GM18868 (cell line): ENCODE data around the gene OR2AG2.
"Not testable (repeated sequence)": the region's sequence is repeated elsewhere in the genome, so short reads cannot be mapped to it uniquely, and the experiment has no call there.

Experiments used
- ATAC-seq: cut with Tn5 transposase; IDR thresholded peaks from one replicate; pipeline ENCODE4 v1.9.1; 2021; ENCODE audit warnings: mild to moderate bottlenecking, moderate library complexity; ENCODE audit not compliant: unreplicated experiment

The OR2AG2 gene, protein sequence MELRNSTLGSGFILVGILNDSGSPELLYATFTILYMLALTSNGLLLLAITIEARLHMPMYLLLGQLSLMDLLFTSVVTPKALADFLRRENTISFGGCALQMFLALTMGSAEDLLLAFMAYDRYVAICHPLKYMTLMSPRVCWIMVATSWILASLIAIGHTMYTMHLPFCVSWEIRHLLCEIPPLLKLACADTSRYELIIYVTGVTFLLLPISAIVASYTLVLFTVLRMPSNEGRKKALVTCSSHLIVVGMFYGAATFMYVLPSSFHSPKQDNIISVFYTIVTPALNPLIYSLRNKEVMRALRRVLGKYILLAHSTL

DNA sequence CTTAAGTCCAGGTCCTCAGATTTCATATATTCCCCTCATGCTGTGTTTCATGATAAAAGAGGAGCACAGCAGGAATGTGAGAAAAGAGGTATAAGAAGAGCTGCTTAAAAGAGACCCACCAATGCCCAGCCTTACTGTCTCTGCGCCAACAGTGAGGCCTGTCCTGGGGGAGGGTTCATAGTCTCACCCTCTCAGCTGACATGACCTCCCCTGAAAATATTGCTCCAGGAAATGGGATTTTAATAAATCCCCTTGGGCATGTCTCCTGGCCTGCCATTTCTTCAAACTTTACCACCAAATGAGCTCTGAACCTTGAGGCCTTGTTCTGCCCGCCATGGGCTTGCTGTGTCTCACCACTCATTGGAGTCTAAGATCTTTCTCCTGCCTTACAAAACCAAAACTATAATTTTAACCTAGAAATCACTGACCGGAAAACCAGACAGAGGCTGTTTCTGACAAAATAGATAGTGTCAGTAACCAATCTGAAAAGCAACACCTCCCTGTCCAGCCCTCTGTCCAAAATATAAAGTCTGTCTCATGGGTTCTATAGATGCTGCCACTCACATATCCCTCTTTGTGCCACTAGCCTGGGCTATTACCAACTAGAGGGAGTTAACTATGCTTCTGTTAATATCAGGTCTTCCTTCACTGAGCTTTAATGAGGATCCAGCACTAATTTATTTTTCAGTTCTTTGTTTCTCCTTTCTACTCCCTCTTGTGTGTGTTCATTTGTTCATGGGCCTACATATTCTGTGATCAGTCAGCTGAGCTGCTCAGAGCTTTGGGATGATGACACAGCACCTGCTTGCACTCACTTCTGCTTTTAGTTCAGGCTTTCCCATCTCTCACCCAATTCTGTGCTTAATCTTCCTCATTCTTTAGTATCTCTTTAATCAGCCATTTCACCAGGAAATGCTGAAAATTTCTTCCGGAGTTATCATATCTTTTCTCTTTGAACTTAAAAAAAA is at the start of gene OR2AG2:
OR2AG2 (minus strand) TSS at position 51 of the 968 bp plus-strand sequence. CDS start 3,019 bp downstream, outside the sequence.
- ATAC-seq = peak; percentile 96

DNA sequence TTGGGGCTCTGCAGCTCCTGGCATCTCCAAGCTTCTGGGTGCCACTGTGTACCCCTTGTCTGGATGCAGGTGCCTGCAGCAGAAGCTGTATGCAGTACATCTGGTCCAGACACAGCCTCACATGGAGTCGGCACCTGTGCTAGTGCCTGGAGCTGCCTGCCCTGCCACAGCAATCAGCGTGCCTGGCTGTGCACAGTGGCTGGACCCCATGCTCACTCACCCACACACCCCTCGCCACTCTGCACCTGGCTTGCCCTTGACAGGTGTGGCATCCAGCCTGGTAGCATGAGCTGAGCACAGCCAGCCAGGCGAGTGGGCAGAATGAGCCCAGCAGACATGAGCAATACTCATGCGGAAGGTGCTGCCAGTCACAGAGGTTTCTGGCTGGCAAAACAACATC is 47.2 kb upstream of the OR2AG2 start:
- ATAC-seq = no peak

DNA sequence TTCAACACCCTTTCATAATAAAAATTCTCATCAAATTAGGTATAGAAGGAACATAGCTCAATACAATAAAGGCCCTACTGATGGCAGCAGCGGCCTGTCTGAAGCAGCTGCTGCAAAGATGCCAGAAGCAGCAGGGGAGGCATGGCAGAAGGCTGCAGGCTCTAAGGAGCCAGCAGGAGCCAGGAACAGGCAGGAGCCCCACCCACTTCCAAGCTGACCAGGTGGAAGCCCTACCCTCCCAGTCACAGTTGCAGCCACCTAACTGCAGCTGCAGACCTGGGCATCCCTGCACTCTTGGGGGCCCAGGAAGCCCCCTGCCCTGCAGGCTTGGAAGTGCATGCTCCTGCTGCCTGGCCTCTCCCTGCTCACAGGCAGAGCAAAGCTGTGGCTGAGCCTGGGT is 45.9 kb upstream of the OR2AG2 start:
- no peak for ATAC-seq

DNA sequence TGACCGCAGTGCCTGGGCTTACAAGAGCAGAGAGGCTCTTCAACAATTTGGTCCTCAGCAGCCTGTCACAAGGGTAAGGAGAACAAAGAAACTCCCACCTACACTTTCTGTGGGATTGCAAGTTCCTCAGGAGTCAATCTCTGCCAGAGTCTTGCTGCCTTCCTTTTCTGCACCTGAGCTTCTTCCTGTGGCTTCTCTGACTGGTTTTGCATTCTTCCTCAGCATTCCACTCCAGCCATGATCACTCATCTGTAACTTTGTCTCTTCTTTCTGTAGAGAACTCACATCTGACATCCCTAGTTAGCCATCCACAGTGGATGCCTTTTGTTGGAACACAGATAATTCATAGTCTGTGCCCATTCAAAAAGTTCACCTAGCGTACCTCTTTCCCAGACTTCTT is 41.9 kb upstream of the OR2AG2 start:
- ATAC-seq = no peak

DNA sequence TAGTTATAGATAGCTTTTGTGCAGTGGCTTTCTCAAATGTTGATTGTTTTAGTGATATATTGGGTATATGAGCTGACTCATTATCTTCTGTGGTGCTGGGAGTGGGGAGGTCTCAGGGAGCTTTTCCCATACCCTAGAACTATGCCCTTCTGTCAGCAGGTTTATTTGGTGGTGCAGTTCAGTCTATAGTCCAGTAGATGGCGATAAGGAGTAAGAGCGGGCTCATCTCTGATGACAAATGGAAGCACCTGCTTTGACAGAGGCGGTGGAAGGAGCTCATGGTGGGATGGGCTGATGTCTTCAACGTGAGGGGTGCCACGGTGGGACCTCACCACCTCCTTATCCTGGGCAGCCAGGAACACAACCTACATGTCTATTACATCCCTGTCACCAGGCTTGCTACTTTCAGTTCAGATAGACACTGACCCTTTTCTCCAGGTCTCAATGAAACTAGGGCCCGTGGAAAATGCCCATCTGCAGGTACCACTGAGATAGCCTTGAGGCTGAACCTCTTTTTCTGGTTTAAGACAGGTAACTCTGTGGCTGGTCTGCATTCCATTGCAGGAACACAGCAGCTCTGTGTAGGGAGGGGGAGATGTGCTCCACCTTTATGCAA is 40.7 kb upstream of the OR2AG2 start:
- peak; percentile 93 for ATAC-seq

DNA sequence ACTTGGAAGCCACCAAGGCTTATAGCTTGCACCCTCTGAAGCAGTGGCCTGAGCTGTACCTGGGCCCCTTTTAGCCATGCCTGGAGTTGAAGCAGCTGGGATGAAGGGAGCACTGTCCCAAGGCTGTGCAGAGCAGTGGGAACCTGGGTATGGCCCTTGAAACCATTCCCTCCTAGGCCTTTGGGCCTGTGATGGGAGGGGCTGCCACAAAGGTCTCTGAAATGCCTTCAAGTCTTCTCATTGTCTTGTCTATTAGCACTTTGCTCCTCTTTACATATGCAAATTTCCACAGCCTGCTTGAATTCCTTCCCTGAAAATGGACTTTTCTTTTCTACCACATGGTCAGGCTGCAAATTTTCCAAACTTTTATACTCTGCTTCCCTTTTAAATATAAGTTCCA is 29.3 kb upstream of the OR2AG2 start:
- ATAC-seq = not testable (repeated sequence)

DNA sequence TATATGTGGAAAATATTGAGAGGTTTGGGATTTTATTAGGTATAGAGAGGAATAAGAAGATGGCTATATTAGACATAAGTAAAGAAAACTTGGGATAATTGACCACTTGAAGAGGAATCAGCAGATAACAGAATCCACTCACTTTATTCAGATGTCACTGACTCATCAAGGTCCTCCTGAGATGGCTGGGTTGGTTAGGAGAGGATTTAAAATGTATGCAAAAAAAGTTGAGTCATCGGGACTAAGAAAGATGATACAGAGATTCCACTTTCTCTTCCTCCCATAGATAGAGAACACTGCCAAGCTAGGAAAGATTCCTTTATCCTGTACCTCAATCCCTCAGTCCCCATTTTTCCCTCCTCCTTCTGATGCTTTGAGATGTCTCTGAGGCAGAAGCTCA is 27.6 kb upstream of the OR2AG2 start, which contains the start of gene OR6A2:
OR6A2 (minus strand) TSS at position 288 of the 400 bp plus-strand sequence. CDS start 3,981 bp downstream, outside the sequence.
- no peak for ATAC-seq

DNA sequence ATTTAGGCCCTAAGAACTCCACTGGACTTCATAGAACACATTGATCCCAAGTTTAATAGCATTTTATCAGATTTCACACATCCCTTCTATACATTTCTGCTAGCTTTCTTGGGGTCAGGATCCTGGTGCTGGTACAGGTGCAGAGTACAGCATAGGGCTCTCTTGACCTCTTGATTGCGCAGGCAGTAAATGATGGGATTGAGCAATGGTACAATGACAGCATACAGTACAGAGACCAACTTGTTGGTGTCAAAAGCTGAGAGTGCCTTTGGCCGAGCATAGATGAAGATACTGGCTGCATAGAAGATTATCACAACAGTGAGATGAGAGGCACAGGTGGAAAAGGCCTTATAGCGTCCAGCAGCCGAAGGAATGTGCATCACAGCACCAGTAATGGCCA is 22.9 kb upstream of the OR2AG2 start:
- no peak for ATAC-seq

DNA sequence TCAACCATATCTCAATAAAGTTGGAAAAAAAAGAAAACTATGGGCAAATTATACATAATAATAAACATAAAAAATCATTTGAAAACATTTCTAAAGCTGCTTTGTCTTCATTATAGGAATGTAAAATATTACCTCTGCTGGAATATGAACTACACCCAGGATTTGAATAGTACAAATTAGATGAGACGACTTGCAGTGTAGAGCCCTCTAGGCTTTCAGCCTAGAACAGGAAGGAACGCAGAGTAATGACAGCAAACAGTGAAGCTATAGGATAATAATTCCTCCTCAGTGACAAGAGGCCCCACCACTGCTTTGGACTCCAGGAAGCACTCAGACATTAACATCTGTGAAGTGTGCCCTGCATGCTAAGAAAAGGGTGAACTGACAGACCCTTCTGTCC is 18.8 kb upstream of the OR2AG2 start:
- ATAC-seq = no peak

DNA sequence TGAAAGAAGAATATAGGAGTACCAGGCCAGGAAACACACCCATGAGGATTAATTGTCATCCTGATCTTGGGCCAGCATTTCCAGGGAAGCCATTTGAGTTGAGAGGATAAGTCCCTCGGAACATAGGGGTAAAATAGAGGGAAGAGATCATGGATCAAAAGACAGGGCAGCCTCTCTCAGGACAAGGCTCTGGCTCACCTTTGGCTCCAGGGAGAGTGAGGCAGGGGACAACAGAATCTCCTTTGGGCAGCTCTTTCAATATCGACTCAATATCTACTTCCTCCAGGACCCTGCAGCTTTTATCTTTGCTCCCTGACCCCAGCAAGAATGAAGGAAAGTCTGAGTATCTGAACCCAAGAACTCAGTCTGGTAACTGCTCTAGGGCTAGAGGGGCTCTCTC is 10.9 kb upstream of the OR2AG2 start, which contains the start of gene OR2AG1:
OR2AG1 (plus strand) TSS at position 301 of the 400 bp plus-strand sequence. CDS start 2,018 bp downstream, outside the sequence.
- no peak for ATAC-seq

DNA sequence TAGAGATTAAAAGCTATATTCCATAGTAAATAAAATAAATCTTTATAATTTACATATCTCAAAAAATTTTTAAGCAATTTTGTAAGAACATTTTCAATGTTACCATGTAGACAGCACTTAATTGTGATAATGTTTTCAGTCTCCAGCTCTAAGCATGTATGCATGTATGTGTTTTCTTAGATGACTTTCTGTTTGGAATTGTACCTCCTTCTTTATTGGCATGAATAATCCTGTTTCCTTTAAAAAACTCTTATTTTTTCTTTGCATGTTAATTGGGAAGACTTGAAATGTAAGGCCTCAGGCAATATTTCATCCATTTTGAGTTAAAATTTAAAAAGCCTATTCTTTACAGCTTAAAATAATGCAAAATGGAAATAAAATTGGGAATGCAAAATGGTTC is 9.1 kb upstream of the OR2AG2 start:
- ATAC-seq = no peak

DNA sequence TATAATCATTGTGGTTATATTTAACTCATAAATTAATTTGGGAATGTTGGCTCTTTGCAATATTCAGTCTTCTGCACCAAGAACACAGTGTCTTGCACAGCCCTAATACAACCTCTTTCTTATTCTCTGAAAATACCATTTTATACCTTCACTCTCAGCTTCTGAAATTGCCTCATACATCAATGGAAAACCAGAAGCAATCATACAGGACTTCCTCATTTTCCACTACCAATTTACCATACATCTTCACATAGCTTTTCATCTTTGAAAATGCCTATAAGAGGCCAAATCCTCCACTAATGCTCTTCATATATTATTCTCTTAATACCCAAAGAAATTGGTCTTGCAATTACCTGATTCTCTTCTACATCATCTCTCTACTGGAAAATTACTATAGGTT is 6.7 kb upstream of the OR2AG2 start:
- ATAC-seq = no peak

DNA sequence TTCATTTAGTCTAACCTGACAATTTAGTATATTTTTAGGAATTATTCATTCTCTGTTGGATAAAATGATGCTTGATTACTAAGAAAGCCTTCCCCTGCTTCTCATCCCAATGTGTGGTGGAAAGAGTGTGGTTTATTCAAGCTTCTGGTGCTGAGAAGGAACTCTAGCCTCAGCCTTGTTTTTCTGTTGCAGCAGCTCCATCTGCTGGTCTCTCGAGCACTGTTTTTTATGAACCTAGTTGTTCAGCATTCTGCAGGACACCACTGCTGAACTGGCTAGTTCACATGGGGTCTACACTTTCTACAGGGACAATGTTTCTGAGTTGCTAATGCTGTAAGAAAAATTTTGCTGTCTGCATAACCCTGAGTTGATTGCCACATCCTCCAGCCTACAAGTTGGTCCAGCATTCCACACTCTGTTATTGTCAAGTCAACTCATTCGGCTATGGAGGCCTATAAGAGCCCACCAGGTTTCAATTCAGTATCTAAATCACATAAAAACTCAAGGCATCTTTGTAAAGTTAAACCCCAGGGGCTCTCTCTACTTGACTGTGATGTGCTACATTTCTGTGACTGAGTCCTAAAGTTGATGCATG is 14.3 kb downstream of the OR2AG2 start:
- ATAC-seq = peak; percentile 91

DNA sequence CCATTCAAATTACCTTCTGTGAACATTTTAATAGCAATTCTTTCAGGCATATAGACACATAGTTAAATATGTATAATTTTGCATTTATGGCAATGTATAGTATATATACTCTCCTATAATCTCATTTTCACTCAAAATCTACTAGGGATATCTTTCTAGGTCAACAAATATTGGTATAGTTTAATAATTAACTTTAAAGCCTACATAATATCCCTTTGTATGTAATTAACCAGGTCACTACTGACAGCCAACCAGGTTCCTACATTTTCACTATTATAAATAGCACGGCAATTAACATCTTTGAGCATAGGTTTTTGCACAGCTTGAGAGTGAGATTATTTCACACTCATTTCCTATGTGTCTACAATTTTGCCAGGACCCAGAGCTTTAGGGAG is 15.8 kb downstream of the OR2AG2 start:
- ATAC-seq = no peak

DNA sequence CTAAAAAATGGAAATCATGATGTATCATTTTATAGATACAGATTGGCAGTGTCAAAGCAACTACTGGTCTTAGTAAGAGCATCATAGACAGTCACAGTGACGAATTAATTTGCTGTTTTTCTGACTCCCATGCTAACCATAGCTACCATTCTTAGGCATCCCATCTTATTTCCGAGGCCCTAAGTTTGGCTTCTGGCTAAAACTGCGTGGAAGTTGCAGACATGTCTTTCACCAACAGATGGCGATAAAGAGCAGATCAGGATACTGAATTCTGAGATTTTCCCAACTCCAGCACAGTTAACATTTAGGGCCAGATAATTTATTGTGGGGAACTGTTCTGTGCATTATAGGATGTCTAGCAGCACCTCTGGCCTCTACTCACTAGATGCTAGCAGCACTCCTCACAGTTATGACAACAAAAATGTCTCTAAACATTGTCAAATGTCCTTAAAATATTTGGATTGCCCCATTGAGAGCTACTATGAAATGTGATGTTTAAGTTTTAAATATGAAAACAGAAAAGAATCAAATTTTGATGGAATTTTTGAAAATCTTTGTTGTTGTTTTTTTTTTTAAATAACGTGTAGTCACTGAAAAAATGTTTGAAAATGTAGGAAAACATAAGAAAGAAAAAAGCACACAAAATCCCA is 16.3 kb downstream of the OR2AG2 start:
- ATAC-seq = no peak

DNA sequence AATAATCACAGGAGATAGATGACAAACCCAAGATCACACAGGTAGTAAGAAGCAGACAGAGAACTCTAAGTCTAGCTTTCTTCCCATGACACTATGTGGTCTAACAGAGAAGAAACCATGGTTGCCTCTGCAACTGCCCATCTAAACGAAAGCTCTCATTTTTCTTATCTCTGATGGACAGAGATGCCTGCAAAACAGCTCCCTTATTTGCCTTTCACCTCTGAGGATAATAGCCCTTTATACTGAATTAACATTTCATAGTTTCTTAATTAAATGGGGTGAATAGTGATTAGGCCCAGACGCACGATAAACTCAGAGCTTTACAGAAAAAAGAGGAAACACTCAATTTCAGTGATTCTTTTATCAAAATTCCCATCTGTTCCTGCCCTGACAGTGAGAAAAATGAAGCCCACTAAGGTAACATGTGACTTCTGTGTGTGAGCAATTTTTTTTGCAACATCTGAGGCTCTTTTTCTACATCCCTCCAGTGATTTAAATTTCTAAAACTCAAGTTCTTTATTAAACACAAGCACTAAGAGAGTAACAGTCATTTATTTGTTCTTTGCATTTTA is 24.6 kb downstream of the OR2AG2 start:
- no peak for ATAC-seq

DNA sequence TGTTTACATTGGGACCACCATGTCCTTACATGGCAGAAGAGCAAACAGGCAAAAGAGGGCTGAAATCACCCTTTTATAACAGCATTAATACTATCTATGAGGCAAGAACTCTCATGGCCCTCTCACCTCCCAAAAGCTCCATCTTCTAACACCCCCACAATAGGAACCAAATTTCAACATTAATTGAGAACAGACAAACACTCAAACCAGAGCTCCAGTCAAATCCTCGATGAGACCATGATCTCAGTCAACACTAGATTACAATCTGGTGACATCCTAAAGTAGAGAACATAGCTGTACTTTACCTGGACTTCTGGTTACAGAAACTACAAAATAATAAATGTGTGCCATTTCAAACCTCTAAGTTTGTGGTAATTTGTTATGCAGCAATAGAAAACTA is 25.1 kb downstream of the OR2AG2 start:
- no peak for ATAC-seq

DNA sequence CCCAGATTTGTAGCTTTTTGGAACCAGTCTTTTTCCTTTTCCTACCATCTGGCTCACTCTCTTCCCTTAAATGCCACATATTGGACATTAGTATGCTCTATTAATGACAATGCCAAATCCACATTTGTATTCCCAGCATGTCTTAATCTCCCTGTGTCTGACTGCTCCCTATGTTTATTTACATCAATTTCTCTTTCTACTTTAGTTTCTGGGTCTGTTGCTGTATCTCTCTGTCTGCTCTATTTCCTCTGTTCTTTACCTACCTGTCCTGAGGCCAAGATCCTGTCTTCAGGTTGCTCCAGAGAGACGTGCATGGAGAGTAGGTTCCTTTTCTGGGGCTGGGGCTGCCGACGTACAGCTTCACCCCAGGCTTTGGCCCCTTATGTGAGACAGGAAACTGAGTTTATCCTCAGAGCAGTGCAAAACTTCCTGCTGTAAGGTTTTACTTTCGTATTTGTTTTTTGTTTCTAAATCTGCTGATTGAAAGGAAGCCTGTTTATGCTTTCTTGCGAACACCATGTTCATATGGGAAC is 25.6 kb downstream of the OR2AG2 start:
- ATAC-seq = peak; percentile 82

DNA sequence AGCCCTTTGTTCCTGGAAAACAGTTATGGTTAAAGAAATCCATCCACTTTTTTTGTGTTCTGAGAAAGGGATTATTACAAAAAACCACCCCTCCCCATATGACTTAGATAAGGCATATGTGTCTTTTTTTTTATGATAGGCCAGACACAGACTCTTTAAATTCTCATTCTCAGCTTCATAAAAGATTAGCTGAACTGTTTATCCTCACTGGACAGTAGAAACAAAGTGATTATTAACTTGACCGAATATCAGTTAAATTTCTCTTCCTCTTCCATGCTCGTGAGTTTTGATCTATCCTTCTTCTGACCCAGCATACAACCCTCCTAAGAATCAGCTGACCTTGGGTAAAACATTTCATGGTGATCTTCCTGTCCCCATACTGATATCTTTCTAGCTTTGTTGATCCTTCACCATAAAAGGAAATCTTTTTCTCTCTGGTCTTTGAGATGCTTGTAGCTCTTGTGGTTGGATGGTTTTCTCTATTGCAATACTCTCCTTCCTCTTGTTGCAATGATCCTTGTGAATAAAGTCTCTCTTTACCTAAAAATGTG is 26.2 kb downstream of the OR2AG2 start:
- ATAC-seq = peak; percentile 56
